ENCODE data around the gene HOXD4. TPM values are rescaled to one million over a fixed set of nuclear protein-coding genes. Genes with fewer than 3 reads are reported as not detected.
A peak's percentile ranks its signal among the peaks of the same experiment; 100 is the strongest.

HOXD4 gene
- total and polyA plus RNA-seq, 4 experiments from 2014 or later = not detected

DNA sequence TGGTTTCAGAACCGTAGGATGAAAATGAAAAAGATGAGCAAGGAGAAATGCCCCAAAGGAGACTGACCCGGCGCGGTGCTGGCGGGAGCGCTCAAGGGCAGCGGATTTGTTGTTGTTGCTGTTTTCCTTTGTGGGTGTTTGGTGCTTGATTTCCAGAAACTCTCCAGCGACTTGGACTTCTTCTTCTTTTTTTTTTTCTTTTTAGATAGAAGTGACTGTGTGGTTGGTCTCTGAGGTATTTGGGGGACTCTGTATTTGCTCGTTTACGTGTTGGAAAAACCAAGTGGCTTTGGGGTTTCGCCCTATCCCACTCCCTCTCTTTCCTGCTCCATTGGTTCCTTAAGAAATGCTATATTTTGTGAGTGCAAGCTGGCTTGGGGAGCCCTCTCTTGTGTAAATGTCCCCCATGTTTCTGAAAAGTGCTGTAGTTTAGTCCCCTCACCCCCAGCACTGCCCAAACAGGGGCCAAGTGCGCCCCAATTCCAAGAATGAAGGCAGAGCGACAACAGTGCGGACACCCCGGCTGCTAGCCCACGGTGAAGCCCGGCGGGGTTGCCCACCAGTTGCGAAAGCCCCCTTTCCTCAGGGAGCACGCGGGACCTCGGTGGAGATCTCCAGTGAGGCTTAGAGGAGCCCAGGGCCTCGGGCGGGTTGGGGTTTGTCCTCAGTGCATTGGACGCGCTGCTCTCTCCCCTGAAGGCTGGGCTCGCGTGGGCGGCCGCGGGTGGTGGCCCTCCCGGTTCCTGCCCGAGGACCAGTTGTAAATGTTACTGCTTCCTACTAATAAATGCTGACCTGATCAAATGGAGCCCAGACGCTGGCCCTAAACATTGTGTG, 27.0 kb upstream of the HOXD4 start:
- POLR2A ChIA-PET (ENCODE audit: partially characterized antibody) = no interaction called here
- H3K27me3 ChIP-seq (ENCODE audit: insufficient read depth, low read length) = peaks cover 88% of the 10 kb centered on the region
- peaks cover 0 to 5% of the 10 kb centered on the region in 2 donors for H3K36me3 Mint-ChIP-seq

GRCh38 chr2:176124947-176125771, 26.2 kb upstream of the HOXD4 start:
- H3K4me3 ChIP-seq (ENCODE audit: low read length in 2 of 2) = no peak overlapping the region
- H3K4me1 ChIP-seq (ENCODE audit: insufficient read depth, low read length) = peaks cover 27% of the 10 kb centered on the region
- Mint-ChIP-seq H3K27me3 (peaks cover 61 to 63% of the 10 kb centered on the region in 2 donors), H3K27ac (peak overlapping the region in 3 of 7 donors; percentile 19 to 89 (median 31)), H3K4me3 (peak overlapping the region in 2 of 8 donors; percentile 11 to 44), H3K36me3 (peaks cover 0 to 5% of the 10 kb centered on the region in 2 donors), H3K4me1 (peaks cover 4 to 38% (median 22%) of the 10 kb centered on the region in 4 donors), H3K9me3 (peaks cover 0 to 34% (median 2%) of the 10 kb centered on the region in 8 donors)
- H3K9me3 ChIP-seq (ENCODE audit: control insufficient read depth in 1 of 2, low read length in 2 of 2) = no peaks in the 10 kb centered on the region
- ChIA-PET CTCF (ENCODE audit: partially characterized antibody) (interaction anchor here (0.8 to 4.3 kb wide), 7 partner anchors 15 to 1036 kb away, joined by 3 to 72 read pairs (median 5); no protein-coding TSS in a partner anchor), POLR2A (ENCODE audit: partially characterized antibody) (interaction anchor here (2.2 kb wide), 1 partner anchor 330 kb away, joined by 12 read pairs; no protein-coding TSS in a partner anchor)
- no peak for DNase-seq
- H3K36me3 ChIP-seq (ENCODE audit: insufficient read depth, low read length) = no peaks in the 10 kb centered on the region
- H3K27me3 ChIP-seq (ENCODE audit: insufficient read depth, low read length) = peaks cover 82% of the 10 kb centered on the region
- intact Hi-C loops (cut with micrococcal nuclease) = loop anchor here (5.0 kb wide), 1 partner anchor 1037 kb away; no protein-coding TSS in a partner anchor
- no peak overlapping the region for H3K27ac ChIP-seq (ENCODE audit: low read depth, low read length)

More for the DNA sequence above, 27.0 kb upstream of the HOXD4 start:
- DNase-seq = no peak
- no peaks in the 10 kb centered on the region for H3K9me3 ChIP-seq (ENCODE audit: control insufficient read depth in 1 of 2, low read length in 2 of 2)
- H3K4me1 ChIP-seq (ENCODE audit: insufficient read depth, low read length) = peaks cover 25% of the 10 kb centered on the region
- peaks cover 4 to 42% (median 22%) of the 10 kb centered on the region in 4 donors for H3K4me1 Mint-ChIP-seq
- peaks cover 68% of the 10 kb centered on the region in 2 donors for H3K27me3 Mint-ChIP-seq
- peak overlapping the region in 4 of 7 donors; percentile 35 to 89 (median 59) for H3K27ac Mint-ChIP-seq
- H3K4me3 ChIP-seq (ENCODE audit: low read length in 2 of 2) = no peak overlapping the region
- H3K36me3 ChIP-seq (ENCODE audit: insufficient read depth, low read length) = no peaks in the 10 kb centered on the region
- CTCF ChIA-PET (ENCODE audit: partially characterized antibody) = interaction anchor here (1.0 to 1.9 kb wide), 2 partner anchors 327 to 331 kb away, joined by 3 to 5 read pairs; no protein-coding TSS in a partner anchor
- H3K4me3 Mint-ChIP-seq = peak overlapping the region in 7 of 8 donors; percentile 23 to 75 (median 44)
- no peak overlapping the region for H3K27ac ChIP-seq (ENCODE audit: low read depth, low read length)
- peaks cover 0 to 34% (median 2%) of the 10 kb centered on the region in 8 donors for H3K9me3 Mint-ChIP-seq
- intact Hi-C loops (cut with micrococcal nuclease) = no loop called here

GRCh38 chr2:176125772-176126054, 25.6 kb upstream of the HOXD4 start:
- peak overlapping the region in 1 of 8 donors; percentile 44 for H3K4me3 Mint-ChIP-seq
- intact Hi-C loops (cut with micrococcal nuclease) = loop anchor here (2.0 to 5.0 kb wide), 2 partner anchors 1037 to 1291 kb away; no protein-coding TSS in a partner anchor
- Histone ChIP-seq H3K27ac (ENCODE audit: low read depth, low read length) (no peak overlapping the region), H3K4me1 (ENCODE audit: insufficient read depth, low read length) (peaks cover 30% of the 10 kb centered on the region), H3K36me3 (ENCODE audit: insufficient read depth, low read length) (no peaks in the 10 kb centered on the region), H3K27me3 (ENCODE audit: insufficient read depth, low read length) (peaks cover 80% of the 10 kb centered on the region), H3K4me3 (ENCODE audit: low read length in 2 of 2) (no peak overlapping the region), H3K9me3 (ENCODE audit: control insufficient read depth in 1 of 2, low read length in 2 of 2) (no peaks in the 10 kb centered on the region)
- ChIA-PET CTCF (ENCODE audit: partially characterized antibody) (interaction anchor here (0.8 to 4.3 kb wide), 6 partner anchors 15 to 1035 kb away, joined by 3 to 72 read pairs (median 6); no protein-coding TSS in a partner anchor), POLR2A (ENCODE audit: partially characterized antibody) (interaction anchor here (2.2 kb wide), 1 partner anchor 329 kb away, joined by 12 read pairs; no protein-coding TSS in a partner anchor)
- H3K36me3 Mint-ChIP-seq = peaks cover 0 to 5% of the 10 kb centered on the region in 2 donors
- peaks cover 4 to 38% (median 24%) of the 10 kb centered on the region in 4 donors for H3K4me1 Mint-ChIP-seq
- peaks cover 57 to 59% of the 10 kb centered on the region in 2 donors for H3K27me3 Mint-ChIP-seq
- DNase-seq = no peak
- H3K9me3 Mint-ChIP-seq = peaks cover 0 to 35% (median 2%) of the 10 kb centered on the region in 8 donors
- H3K27ac Mint-ChIP-seq = peak overlapping the region in 2 of 7 donors; percentile 19 to 89

GRCh38 chr2:176126929-176127773, 24.2 kb upstream of the HOXD4 start:
- Histone ChIP-seq H3K4me1 (ENCODE audit: insufficient read depth, low read length) (peaks cover 38% of the 10 kb centered on the region), H3K27ac (ENCODE audit: low read depth, low read length) (no peak overlapping the region), H3K4me3 (ENCODE audit: low read length in 2 of 2) (no peak overlapping the region), H3K36me3 (ENCODE audit: insufficient read depth, low read length) (no peaks in the 10 kb centered on the region), H3K27me3 (ENCODE audit: insufficient read depth, low read length) (peaks cover 78% of the 10 kb centered on the region), H3K9me3 (ENCODE audit: control insufficient read depth in 1 of 2, low read length in 2 of 2) (no peaks in the 10 kb centered on the region)
- CTCF ChIA-PET (ENCODE audit: partially characterized antibody) = interaction anchor here (0.6 to 4.3 kb wide), 37 partner anchors 9 to 1636 kb away, joined by 3 to 127 read pairs (median 4); no protein-coding TSS in a partner anchor
- H3K27me3 Mint-ChIP-seq = peaks cover 61 to 63% of the 10 kb centered on the region in 2 donors
- H3K36me3 Mint-ChIP-seq = peaks cover 0 to 4% of the 10 kb centered on the region in 2 donors
- peak overlapping the region in 2 of 7 donors; percentile 31 to 89 for H3K27ac Mint-ChIP-seq
- peaks cover 0 to 40% (median 10%) of the 10 kb centered on the region in 8 donors for H3K9me3 Mint-ChIP-seq
- H3K4me1 Mint-ChIP-seq = peaks cover 10 to 45% (median 27%) of the 10 kb centered on the region in 4 donors
- peak overlapping the region in 2 of 8 donors; percentile 7 to 17 for H3K4me3 Mint-ChIP-seq
- POLR2A ChIA-PET (ENCODE audit: partially characterized antibody) = interaction anchor here (0.9 to 2.2 kb wide), 2 partner anchors 328 to 1022 kb away, joined by 3 to 12 read pairs; no protein-coding TSS in a partner anchor
- intact Hi-C loops (cut with micrococcal nuclease) = loop anchor here (1.0 to 5.0 kb wide), 7 partner anchors 328 to 1290 kb away; no protein-coding TSS in a partner anchor
- DNase-seq = peak; percentile 56 to 64 (median 58)

DNA sequence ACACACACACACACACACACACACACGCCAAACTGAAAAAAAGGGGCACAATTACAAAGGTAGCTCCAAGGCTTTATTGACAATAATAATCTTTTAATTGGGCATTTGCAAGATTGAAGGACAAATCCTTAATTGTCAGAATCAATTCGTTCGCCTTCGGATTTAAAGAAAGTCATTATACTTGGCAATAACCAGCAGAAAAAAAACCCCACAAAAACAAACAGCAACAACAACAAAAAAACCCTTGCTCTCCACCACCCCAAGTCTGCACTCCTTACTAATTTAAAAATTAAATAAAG, 23.6 kb upstream of the HOXD4 start:
- H3K4me1 Mint-ChIP-seq = peaks cover 14 to 47% (median 29%) of the 10 kb centered on the region in 4 donors
- peak overlapping the region in 2 of 8 donors; percentile 63 to 68 for H3K4me3 Mint-ChIP-seq
- Histone ChIP-seq H3K36me3 (ENCODE audit: insufficient read depth, low read length) (no peaks in the 10 kb centered on the region), H3K4me1 (ENCODE audit: insufficient read depth, low read length) (peaks cover 37% of the 10 kb centered on the region), H3K27ac (ENCODE audit: low read depth, low read length) (no peak overlapping the region), H3K4me3 (ENCODE audit: low read length in 2 of 2) (no peak overlapping the region), H3K9me3 (ENCODE audit: control insufficient read depth in 1 of 2, low read length in 2 of 2) (no peaks in the 10 kb centered on the region), H3K27me3 (ENCODE audit: insufficient read depth, low read length) (peaks cover 79% of the 10 kb centered on the region)
- H3K9me3 Mint-ChIP-seq = peaks cover 0 to 44% (median 11%) of the 10 kb centered on the region in 8 donors
- POLR2A ChIA-PET (ENCODE audit: partially characterized antibody) = interaction anchor here (2.2 kb wide), 1 partner anchor 327 kb away, joined by 12 read pairs; no protein-coding TSS in a partner anchor
- peaks cover 63 to 64% of the 10 kb centered on the region in 2 donors for H3K27me3 Mint-ChIP-seq
- no peak for DNase-seq
- H3K36me3 Mint-ChIP-seq = peaks cover 0 to 5% of the 10 kb centered on the region in 2 donors
- peak overlapping the region in 3 of 7 donors; percentile 6 to 89 (median 25) for H3K27ac Mint-ChIP-seq
- intact Hi-C loops (cut with micrococcal nuclease) = loop anchor here (1.0 to 5.0 kb wide), 7 partner anchors 328 to 1289 kb away; no protein-coding TSS in a partner anchor
- CTCF ChIA-PET (ENCODE audit: partially characterized antibody) = interaction anchor here (0.6 to 4.3 kb wide), 28 partner anchors 8 to 1636 kb away, joined by 3 to 127 read pairs (median 5); no protein-coding TSS in a partner anchor

All from CD4-positive, alpha-beta memory T cell (primary cell).